AG04450 (cell line): ENCODE results near the gene MTHFSD. TPM values are rescaled to one million over a fixed set of nuclear protein-coding genes. Genes with fewer than 3 reads are reported as not detected.

Source experiments
- CTCF ChIA-PET: fragments of 300-600, 350-600 bp; formaldehyde crosslinking; extraction: SDS; loops from one replicate; lab custom pipeline; 2022; ENCODE audit warnings: antibody characterized with exemption, inconsistent platforms; lab: Charles Lee
- POLR2A ChIA-PET: fragments of 350-600 bp; formaldehyde crosslinking; extraction: SDS; loops from one replicate; lab custom pipeline; 2021; ENCODE audit warnings: antibody characterized with exemption, inconsistent platforms; lab: Yijun Ruan, JAX
- DNase-seq: peaks from one replicate; pipeline ENCODE4 v3.0.0-alpha.2; 2011; ENCODE audit warnings: low read depth, low spot score
- H3K27ac ChIP-seq: one replicate; pipeline ENCODE4 v1.5.1; 2012; ENCODE audit warnings: low read depth, low read length, control low read depth
- H3K27me3 ChIP-seq: one replicate; pipeline ENCODE4 v1.6.0; 2012; ENCODE audit warnings: low read length; ENCODE audit not compliant: control insufficient read depth, insufficient read depth
- H3K4me3 ChIP-seq: 2 replicates; pipeline ENCODE4 v1.5.1; 2011; ENCODE audit warnings: mild to moderate bottlenecking, low read depth, low read length, control low read depth
- H3K9me3 ChIP-seq: 2 replicates; pipeline ENCODE4 v1.5.1; 2012; ENCODE audit warnings: low read length; ENCODE audit not compliant: control insufficient read depth, insufficient read depth
- CTCF ChIP-seq: IDR thresholded peaks from 2 replicates; pipeline ENCODE4 v1.5.1; 2011; ENCODE audit warnings: low read depth, low read length, control low read depth, inconsistent platforms
- polyA plus RNA-seq: library from polyadenylated mRNA; depleted of rRNA; stranded (reverse); fragments of >200 nt; gene quantifications from 2 replicates; pipeline ENCODE4 v1.2.3, GENCODE V29; 2011

MTHFSD gene
- polyA plus RNA-seq, 1 experiment = 16.7 TPM

DNA sequence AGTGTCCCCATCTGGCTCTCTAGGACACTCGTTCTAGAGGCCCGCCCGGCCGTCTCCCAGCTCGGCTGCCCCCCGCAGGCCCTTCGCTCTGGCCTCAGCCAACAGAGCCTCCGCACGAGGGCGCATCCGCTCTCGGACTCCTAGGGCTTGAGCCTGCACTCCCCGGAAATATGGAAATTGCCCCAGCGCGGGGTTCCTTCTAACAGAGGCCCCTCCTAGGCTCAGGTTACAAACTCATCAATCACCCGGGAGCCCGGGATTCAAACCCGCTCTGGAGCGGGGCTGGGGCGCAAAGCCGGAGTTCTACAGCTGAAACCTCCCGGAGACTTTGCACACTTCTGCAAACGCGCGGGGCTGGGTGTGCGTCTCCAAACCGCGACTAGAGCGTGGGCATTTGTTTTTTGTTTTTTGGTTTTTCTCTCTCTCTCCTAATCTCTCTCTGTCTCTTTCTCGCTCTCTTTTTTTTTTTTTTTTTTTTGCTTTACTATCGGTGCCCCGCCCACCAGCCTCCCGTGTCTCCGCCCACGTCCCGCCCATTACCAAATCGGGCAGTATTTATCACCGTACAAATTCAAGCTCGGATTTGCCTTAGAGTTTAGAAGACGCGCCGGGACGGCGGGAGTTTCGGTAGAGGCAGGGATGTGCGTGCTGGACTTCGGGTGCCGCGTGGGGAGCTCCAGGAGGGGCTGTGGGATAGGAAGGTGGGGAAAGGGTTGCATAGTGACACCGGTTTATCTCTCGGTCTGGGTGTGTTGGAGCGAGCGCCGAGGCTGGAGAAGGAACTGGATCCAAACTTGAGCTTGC lies 20.9 kb upstream of the MTHFSD start:
- H3K9me3 ChIP-seq = peaks cover 3% of the 10 kb centered on the region; the same call in 1 of the 2 replicates
- peak overlapping the region; percentile 76 for H3K4me3 ChIP-seq
- ChIA-PET CTCF (interaction anchor here (0.5 to 2.1 kb wide), 15 partner anchors 11 to 772 kb away, joined by 3 to 15 read pairs (median 4); no protein-coding TSS in a partner anchor), POLR2A (interaction anchor here (0.6 to 1.5 kb wide), 23 partner anchors 9 to 999 kb away, joined by 3 to 23 read pairs (median 5); partner anchors contain the start of gene FOXC2)
- DNase-seq = peak; percentile 95
- H3K27ac ChIP-seq = peak overlapping the region; percentile 100
- TF ChIP-seq CTCF = peak; percentile 86
- H3K27me3 ChIP-seq = no peaks in the 10 kb centered on the region

DNA sequence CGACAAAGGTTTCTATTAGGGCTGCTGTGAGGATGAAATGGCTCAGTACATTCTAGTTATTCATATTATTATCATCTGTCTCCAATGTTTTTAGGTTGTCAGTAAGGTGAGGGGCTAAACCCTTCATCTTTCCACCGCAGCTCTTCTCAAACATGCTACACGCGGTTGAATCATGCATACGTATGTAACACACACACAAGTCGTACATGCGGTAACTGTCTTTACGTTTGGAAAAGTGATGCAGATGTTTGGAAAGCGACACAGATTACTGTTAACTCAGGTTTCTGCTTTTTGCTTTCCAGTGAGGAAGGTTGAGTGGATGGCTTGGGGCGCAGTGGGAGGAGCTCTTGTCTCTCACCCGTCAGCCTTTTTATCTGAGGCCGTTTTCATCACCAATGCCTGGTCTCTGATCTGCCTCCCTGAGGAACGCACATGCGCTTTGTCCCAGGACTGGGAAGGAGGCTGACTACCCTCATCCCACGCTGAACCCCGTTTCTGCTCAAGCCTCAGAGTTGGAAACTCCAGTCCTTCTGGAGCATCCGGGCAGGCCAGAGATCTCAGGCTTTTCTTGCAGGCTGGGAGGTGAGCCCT lies 20.2 kb upstream of the MTHFSD start:
- no peak for DNase-seq
- ChIA-PET CTCF (interaction anchor here (0.7 to 2.1 kb wide), 5 partner anchors 11 to 503 kb away, joined by 3 to 15 read pairs (median 3); no protein-coding TSS in a partner anchor), POLR2A (interaction anchor here (0.7 to 1.5 kb wide), 5 partner anchors 10 to 557 kb away, joined by 3 to 10 read pairs (median 7); no protein-coding TSS in a partner anchor)
- no peak for TF ChIP-seq CTCF
- H3K27ac ChIP-seq = peak overlapping the region; percentile 100
- H3K4me3 ChIP-seq = peak overlapping the region; percentile 76
- no peaks in the 10 kb centered on the region; the same call in 1 of the 2 replicates for H3K9me3 ChIP-seq
- no peaks in the 10 kb centered on the region for H3K27me3 ChIP-seq

DNA sequence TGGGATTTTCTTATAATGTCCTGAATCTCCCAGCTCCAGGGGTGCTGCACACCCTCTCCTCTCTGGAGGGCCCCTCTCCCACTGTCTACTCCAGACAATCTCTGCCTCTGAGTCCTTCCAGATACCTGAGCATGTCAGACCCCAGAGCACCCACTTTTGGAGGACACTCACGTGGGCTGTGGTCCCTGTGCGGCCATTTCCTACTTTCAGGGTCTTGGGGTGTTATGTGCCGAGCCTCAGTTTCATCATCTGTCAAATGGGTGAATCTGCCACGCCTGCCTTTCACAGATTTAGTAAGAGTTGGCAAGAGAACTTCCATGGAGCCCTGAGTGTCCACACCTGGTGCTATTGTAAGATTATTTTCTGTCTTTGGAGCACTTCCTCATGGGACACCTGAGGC lies 19.6 kb upstream of the MTHFSD start:
- ChIA-PET CTCF (interaction anchor here (0.7 to 2.4 kb wide), 5 partner anchors 10 to 503 kb away, joined by 3 to 15 read pairs (median 3); no protein-coding TSS in a partner anchor), POLR2A (no interaction called here)
- no peak overlapping the region for H3K4me3 ChIP-seq
- TF ChIP-seq CTCF = no peak
- H3K27ac ChIP-seq = no peak overlapping the region
- H3K9me3 ChIP-seq = no peaks in the 10 kb centered on the region; the same call in 1 of the 2 replicates
- no peaks in the 10 kb centered on the region for H3K27me3 ChIP-seq
- DNase-seq = no peak

DNA sequence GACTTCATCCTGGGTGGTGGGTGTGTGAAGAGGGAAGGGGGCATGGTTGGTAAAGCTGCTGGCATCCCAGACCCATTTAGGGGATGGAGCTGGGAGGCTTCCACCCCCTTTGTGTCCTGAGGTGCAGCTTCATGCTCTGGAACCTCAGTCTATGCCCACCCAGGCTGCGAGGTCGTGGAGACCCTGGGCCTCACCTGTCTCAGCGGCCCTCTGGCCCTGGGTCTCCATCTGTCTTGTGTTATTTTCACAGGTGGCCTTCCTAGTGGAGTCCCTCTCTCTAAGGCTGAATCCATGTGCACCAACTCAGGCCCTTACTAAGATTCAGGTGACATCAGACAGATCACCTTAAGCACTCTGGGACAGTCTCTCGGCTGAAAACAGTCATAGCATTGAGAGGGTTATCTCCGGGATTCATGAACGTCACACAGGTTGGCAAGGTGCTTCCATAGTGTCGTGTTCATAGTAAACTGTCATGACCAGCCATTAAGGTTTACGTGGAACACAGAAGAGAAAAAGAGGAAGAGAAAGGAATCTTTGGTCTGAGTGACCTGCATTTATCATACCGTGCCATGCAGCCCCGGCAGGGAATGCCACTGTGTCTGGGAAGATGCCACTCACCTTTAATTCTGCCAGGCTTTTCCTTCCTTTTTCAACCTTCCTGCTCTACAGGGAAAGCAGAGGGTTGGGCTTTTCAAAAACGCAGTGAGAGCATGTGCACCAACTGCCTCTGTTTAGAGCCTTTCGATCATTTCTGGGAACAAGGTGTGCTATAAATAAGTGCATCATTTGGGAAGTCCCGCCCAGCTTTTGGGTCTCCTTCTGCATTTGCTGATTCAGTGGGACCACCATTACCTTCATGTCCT lies 18.8 kb upstream of the MTHFSD start:
- Histone ChIP-seq H3K27me3 (no peaks in the 10 kb centered on the region), H3K4me3 (no peak overlapping the region), H3K27ac (peak overlapping the region; percentile 21), H3K9me3 (no peaks in the 10 kb centered on the region; the same call in 1 of the 2 replicates)
- no peak for TF ChIP-seq CTCF
- CTCF ChIA-PET = interaction anchor here (2.4 kb wide), 1 partner anchor 488 kb away, joined by 7 read pairs; no protein-coding TSS in a partner anchor
- POLR2A ChIA-PET = interaction anchor here (0.6 kb wide), 1 partner anchor 96 kb away, joined by 6 read pairs; no protein-coding TSS in a partner anchor
- no peak for DNase-seq
